K562 (cell line): ENCODE data around the gene MUC3A. TPM values are rescaled to one million over a fixed set of nuclear protein-coding genes. Genes with fewer than 3 reads are reported as not detected.

Experiments used
- ATAC-seq: fragments of 200-7000 bp; cut with Tn5 transposase; 3 replicates; pipeline ENCODE4 v1.9.1; 2020; ENCODE audit warnings: moderate library complexity
- BruUV-seq: library from RNA; stranded (reverse); fragments of 400-500 nt; replicated peaks from 2 replicates; lab custom pipeline; 2021; lab: Mats Ljungman, UMichigan
- CTCF ChIA-PET: fragments of 300-600 bp; formaldehyde crosslinking; extraction: SDS; loops from one replicate; lab custom pipeline; 2021; ENCODE audit warnings: low intra/inter-chr PET ratio; lab: Yijun Ruan, JAX
- POLR2A ChIA-PET: fragments of 300-600, 350-650 bp; sonication (Branson Sonifier 250); formaldehyde crosslinking; extraction: SDS; loops from one replicate; lab custom pipeline; 2021; ENCODE audit warnings: antibody characterized with exemption, inconsistent platforms; lab: Yijun Ruan, JAX
- DNase-seq, 4 experiments: peaks; one replicate each; pipeline versions ENCODE4 v3.0.0 to v3.0.0-alpha.2; 2011 to 2018; ENCODE audit warnings: low spot score in 3 of 4, mixed read lengths in 3 of 4; ENCODE audit errors: extremely low read depth in 1 of 4
- FAIRE-seq: peaks from 2 replicates; lab custom pipeline; 2011; peaks lifted over from hg19 to GRCh38; lab: Jason Lieb, UNC
- H2AFZ ChIP-seq: 2 replicates; pipeline ENCODE4 v1.6.0; 2011; ENCODE audit warnings: low read depth, low read length, control low read depth, inconsistent platforms
- H3K27ac ChIP-seq: fragments of 200-600 bp; 3 replicates; pipeline ENCODE4 v1.8.0; 2011; ENCODE audit warnings: low read depth, mild to moderate bottlenecking, control low read depth, inconsistent platforms, low read length, moderate library complexity, mixed read lengths; ENCODE audit errors: extremely low read depth
- H3K27me3 ChIP-seq, 2 experiments: fragments of 300-600 bp in 1 of 2; 2 replicates in 1 of 2; 3 replicates in 1 of 2; pipeline versions ENCODE4 v1.6.0 to v1.8.0; 2011; ENCODE audit warnings: inconsistent platforms in 2 of 2, low read length in 2 of 2, mild to moderate bottlenecking in 1 of 2, mixed read lengths in 1 of 2, moderate library complexity in 1 of 2; ENCODE audit not compliant: control insufficient read depth in 2 of 2, insufficient read depth in 2 of 2
- H3K36me3 ChIP-seq: fragments of 300-600 bp; 3 replicates; pipeline ENCODE4 v1.8.0; 2011; ENCODE audit warnings: mild to moderate bottlenecking, low read length, inconsistent platforms; ENCODE audit not compliant: control insufficient read depth, insufficient read depth
- H3K4me1 ChIP-seq, 2 experiments: fragments of 200-600 bp in 1 of 2; replicated peaks in 1 of 2; 2 replicates in 1 of 2; 3 replicates in 1 of 2; pipeline versions ENCODE4 v1.5.1 to v1.8.0; 2011; ENCODE audit warnings: inconsistent platforms in 2 of 2, low read length in 2 of 2, mild to moderate bottlenecking in 1 of 2, mixed read lengths in 1 of 2, moderate library complexity in 1 of 2; ENCODE audit not compliant: control insufficient read depth in 2 of 2, insufficient read depth in 2 of 2
- H3K4me2 ChIP-seq: 2 replicates; pipeline ENCODE4 v1.6.1; 2011; ENCODE audit warnings: low read length, control low read depth, inconsistent platforms, mixed read lengths; ENCODE audit not compliant: insufficient read depth
- H3K4me3 ChIP-seq: fragments of 200-600 bp; sonication (generic), shearing (Covaris generic); 2 replicates; pipeline ENCODE4 v1.5.1; 2016; ENCODE audit warnings: control low read depth, inconsistent platforms
- H3K79me2 ChIP-seq: fragments of 200-600 bp; 3 replicates; pipeline ENCODE4 v1.8.0; 2011; ENCODE audit warnings: low read length, inconsistent platforms; ENCODE audit not compliant: control insufficient read depth, insufficient read depth
- H3K9ac ChIP-seq, 2 experiments: 2 replicates each; pipeline versions ENCODE4 v1.6.0 to v1.6.1; 2011; ENCODE audit warnings: low read depth in 2 of 2, low read length in 2 of 2, control low read depth in 1 of 2, inconsistent platforms in 1 of 2, mild to moderate bottlenecking in 1 of 2, mixed read lengths in 1 of 2; ENCODE audit not compliant: insufficient read depth in 1 of 2
- H3K9me1 ChIP-seq: one replicate; pipeline ENCODE4 v1.6.0; 2011; ENCODE audit warnings: inconsistent platforms, mild to moderate bottlenecking, low read length, moderate library complexity; ENCODE audit not compliant: control insufficient read depth, insufficient read depth
- H3K9me3 ChIP-seq: replicated peaks from 2 replicates; pipeline ENCODE4 v1.5.1; 2011; ENCODE audit warnings: low read depth, low read length, inconsistent platforms; ENCODE audit not compliant: control insufficient read depth, insufficient read depth
- H4K20me1 ChIP-seq: replicated peaks from 2 replicates; pipeline ENCODE4 v1.6.1; 2011; ENCODE audit warnings: low read length, inconsistent platforms, mixed read lengths; ENCODE audit not compliant: control insufficient read depth, insufficient read depth
- ETS2 ChIP-seq: IDR thresholded peaks from 2 replicates; pipeline ENCODE4 v1.6.1; 2016; ENCODE audit warnings: borderline replicate concordance, missing genetic modification characterization, mild to moderate bottlenecking, moderate library complexity, missing compliant biosample characterization; ENCODE audit not compliant: poor library complexity, severe bottlenecking
- UBTF ChIP-seq, 2 experiments: IDR thresholded peaks; 2 replicates each; pipeline ENCODE4 v1.6.1; 2012; ENCODE audit warnings: improper control_type of control experiment in 2 of 2, low read depth in 2 of 2, low read length in 2 of 2, borderline replicate concordance in 1 of 2
- WGBS: fragments of 100-300 bp; shearing (Covaris generic); methylation state at CpG from one replicate; pipeline ENCODE4 v1.1.6; 2016; ENCODE audit warnings: low coverage, mixed read lengths; ENCODE audit not compliant: insufficient coverage; ENCODE audit errors: missing lambda C conversion rate; 5-methylcytosine and 5-hydroxymethylcytosine counted together
- in situ Hi-C: fragments of 300-500 bp; cut with MboI; formaldehyde crosslinking; loops from 4 replicates; pipeline ENCODE4 v1.15.0; 2018; ENCODE audit warnings: inconsistent platforms, mixed read lengths
- intact Hi-C: fragments of 100-400 bp; cut with micrococcal nuclease; formaldehyde crosslinking; loops from 2 replicates; pipeline ENCODE4 v1.14.2; 2022
- polyA plus RNA-seq, 8 experiments: library from polyadenylated mRNA; depleted of rRNA in 4 of 8; stranded (reverse) in 5 of 8; unstranded in 3 of 8; fragments of >200 nt; fragmentation: Nextera tagmentation in 2 of 8; fragmentation: Illumina TruSeq in 1 of 8; extraction: Ambion mirVana in 2 of 8; extraction: Trizol in 1 of 8; gene quantifications; 2 replicates each; pipeline versions ENCODE4 v1.2.1 to v1.2.3, GENCODE V29; 2011 to 2014; ENCODE audit warnings: inconsistent platforms in 1 of 8, missing spikeins in 1 of 8
- total RNA-seq, 7 experiments: library from RNA; depleted of rRNA in 6 of 7; stranded (reverse); fragments of >200 nt in 6 of 7; fragmentation: Illumina TruSeq in 2 of 7; extraction: Trizol in 2 of 7; gene quantifications; 2 replicates each; pipeline versions ENCODE4 v1.2.1 to v1.2.3, GENCODE V29; 2011 to 2021; ENCODE audit warnings: low replicate concordance in 1 of 7

The MUC3A gene
- total and polyA plus RNA-seq, 9 of the 15 experiments (the other 6 are each of a cell fraction or from before 2014, with no cell fraction given): 0.06 to 2.2 (median 0.20) TPM; not detected in 1

GRCh38 chr7:100933734-100934133 lies 15.6 kb upstream of the MUC3A start:
- Histone ChIP-seq H3K27me3 (peaks cover 6% of the 10 kb centered on the region in 2 experiments; a peak in 3 of 5 replicates), H4K20me1 (no peaks in the 10 kb centered on the region), H3K79me2 (no peaks in the 10 kb centered on the region), H3K27ac (no peak overlapping the region), H3K9ac (no peak overlapping the region), H3K4me1 (peaks cover 0 to 7% of the 10 kb centered on the region in 2 experiments; a peak in 1 of 5 replicates), H3K9me3 (no peaks in the 10 kb centered on the region), H3K4me2 (no peak overlapping the region), H2AFZ (no peak overlapping the region), H3K4me3 (no peak overlapping the region), H3K9me1 (no peaks in the 10 kb centered on the region), H3K36me3 (no peaks in the 10 kb centered on the region)
- intact Hi-C loops: no loop called here
- ATAC-seq (peak; percentile 96), DNase-seq (peak; percentile 34 to 66 (median 56)), FAIRE-seq (no peak)
- ChIA-PET CTCF (no interaction called here), POLR2A (no interaction called here)
- no TSS peak for BruUV-seq
- 0% methylated on average over 4 of the region's 4 CpGs for WGBS
- in situ Hi-C loops: no loop called here
- no peak for TF ChIP-seq UBTF (IDR thresholded peaks at IDR 0.05; ENCODE audit: borderline replicate concordance in 1 of 2, low read depth in 2 of 2, low read length in 2 of 2)
- no peak for TF ChIP-seq ETS2 (tag)
